ENCODE measurements around the gene FGF2. TPM values are rescaled to one million over a fixed set of nuclear protein-coding genes. Genes with fewer than 3 reads are reported as not detected.
A peak's percentile ranks its signal among the peaks of the same experiment; 100 is the strongest.
"Not testable (repeated sequence)": the region's sequence is repeated elsewhere in the genome, so short reads cannot be mapped to it uniquely, and the experiment has no call there.

The FGF2 gene
- total RNA-seq, 1 experiment from 2014 or later: 2.1 TPM

DNA sequence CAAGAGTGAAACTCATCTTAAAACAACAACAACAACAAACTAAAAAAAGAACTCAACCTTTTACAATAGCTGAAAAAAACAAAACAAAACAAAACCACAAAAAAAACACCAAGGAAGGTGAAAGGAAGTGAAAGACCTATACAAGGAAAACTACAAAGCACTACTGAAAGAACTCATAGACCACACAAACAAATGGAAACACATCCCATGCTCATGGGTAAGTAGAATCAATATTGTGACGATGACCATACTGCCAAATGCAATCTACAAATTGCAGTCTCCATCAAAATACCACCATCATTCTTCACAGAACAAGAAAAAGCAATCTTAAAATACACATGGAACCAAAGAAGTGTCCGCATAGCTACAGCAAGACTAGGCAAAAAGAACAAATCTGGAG lies 41.5 kb upstream of the FGF2 start:
- no peak overlapping the region for H2AFZ ChIP-seq
- ChIA-PET POLR2A (ENCODE audit: unreplicated experiment) (no interaction called here), CTCF (no interaction called here)
- H3K27ac ChIP-seq: no peak overlapping the region
- BruUV-seq (replicated peaks): no TSS peak
- H3K27me3 ChIP-seq (ENCODE audit: insufficient read depth, low read depth): no peaks in the 10 kb centered on the region
- H3K4me2 ChIP-seq: no peak overlapping the region
- no peak for TF ChIP-seq EZH2 (IDR thresholded peaks at IDR 0.05; ENCODE audit: low read depth)
- TF ChIP-seq, protein P1, sequence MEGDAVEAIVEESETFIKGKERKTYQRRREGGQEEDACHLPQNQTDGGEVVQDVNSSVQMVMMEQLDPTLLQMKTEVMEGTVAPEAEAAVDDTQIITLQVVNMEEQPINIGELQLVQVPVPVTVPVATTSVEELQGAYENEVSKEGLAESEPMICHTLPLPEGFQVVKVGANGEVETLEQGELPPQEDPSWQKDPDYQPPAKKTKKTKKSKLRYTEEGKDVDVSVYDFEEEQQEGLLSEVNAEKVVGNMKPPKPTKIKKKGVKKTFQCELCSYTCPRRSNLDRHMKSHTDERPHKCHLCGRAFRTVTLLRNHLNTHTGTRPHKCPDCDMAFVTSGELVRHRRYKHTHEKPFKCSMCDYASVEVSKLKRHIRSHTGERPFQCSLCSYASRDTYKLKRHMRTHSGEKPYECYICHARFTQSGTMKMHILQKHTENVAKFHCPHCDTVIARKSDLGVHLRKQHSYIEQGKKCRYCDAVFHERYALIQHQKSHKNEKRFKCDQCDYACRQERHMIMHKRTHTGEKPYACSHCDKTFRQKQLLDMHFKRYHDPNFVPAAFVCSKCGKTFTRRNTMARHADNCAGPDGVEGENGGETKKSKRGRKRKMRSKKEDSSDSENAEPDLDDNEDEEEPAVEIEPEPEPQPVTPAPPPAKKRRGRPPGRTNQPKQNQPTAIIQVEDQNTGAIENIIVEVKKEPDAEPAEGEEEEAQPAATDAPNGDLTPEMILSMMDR (conservative IDR thresholded peaks at IDR 0.05): no peak
- no peaks in the 10 kb centered on the region for H3K79me2 ChIP-seq (ENCODE audit: low read depth)
- no peaks in the 10 kb centered on the region for H4K20me1 ChIP-seq (ENCODE audit: insufficient read depth)
- H3F3A ChIP-seq (ENCODE audit: insufficient read depth, low read depth): peaks cover 19% of the 10 kb centered on the region
- H3K4me1 ChIP-seq (replicated peaks; ENCODE audit: insufficient read depth): peaks cover 47% of the 10 kb centered on the region
- intact Hi-C loops (cut with micrococcal nuclease; ENCODE audit: unreplicated experiment): no loop called here
- no peak overlapping the region for H3K4me3 ChIP-seq
- DNase-seq: no peak
- H3K9me3 ChIP-seq (ENCODE audit: insufficient read depth, low read depth): peaks cover 24% of the 10 kb centered on the region
- no peaks in the 10 kb centered on the region; the same call in 1 of the 2 replicates for H3K9me2 ChIP-seq (ENCODE audit: insufficient read depth)
- no peaks in the 10 kb centered on the region for H3K36me3 ChIP-seq (ENCODE audit: low read depth)

DNA sequence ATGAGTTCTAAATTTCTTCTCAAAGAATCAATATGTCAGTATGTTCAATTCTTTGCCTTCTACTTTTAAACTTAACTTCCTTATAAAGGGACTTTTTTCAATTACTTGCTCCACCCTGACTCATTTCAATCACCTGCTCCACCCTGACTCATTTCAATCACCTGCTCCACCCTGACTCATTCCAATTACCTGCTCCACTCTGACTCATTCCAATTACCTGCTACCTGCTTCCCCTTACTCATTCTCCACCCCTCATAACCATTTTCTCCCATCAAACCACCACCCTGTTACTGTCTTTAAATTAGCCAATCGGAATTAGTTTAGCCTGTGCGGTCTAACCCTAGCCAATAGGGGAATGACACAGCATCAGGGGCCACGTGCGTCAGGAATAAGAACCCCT lies 40.3 kb upstream of the FGF2 start:
- not testable (repeated sequence) for BruUV-seq (replicated peaks)

DNA sequence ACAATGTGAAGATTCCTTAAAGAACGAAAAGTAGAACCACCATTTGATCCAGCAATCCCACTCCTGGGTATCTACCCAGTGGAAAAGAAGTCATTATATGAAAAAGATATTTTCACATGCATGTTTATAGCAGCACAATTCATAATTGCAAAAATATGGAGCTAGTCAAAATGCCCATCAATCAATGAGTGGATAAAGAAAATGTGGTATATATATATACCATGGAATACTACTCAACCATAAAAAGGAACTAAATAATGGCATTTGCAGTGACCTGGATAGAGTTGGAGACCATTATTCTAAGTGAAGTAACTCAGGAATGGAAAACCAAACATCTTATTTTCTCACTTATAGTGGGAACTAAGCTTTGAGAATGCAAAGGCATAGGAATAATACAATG lies 39.7 kb upstream of the FGF2 start:
- Histone ChIP-seq H3F3A (ENCODE audit: insufficient read depth, low read depth) (peaks cover 19% of the 10 kb centered on the region), H3K9me3 (ENCODE audit: insufficient read depth, low read depth) (peaks cover 24% of the 10 kb centered on the region), H3K4me1 (replicated peaks; ENCODE audit: insufficient read depth) (peaks cover 47% of the 10 kb centered on the region), H3K4me3 (0 out of 2 replicates have a peak overlapping the region, but pooled peaks have one; percentile 3), H3K27ac (peak overlapping the region; percentile 46)
- H2AFZ ChIP-seq; H4K20me1 ChIP-seq (ENCODE audit: insufficient read depth); H3K79me2 ChIP-seq (ENCODE audit: low read depth); H3K4me2 ChIP-seq; intact Hi-C loops (cut with micrococcal nuclease; ENCODE audit: unreplicated experiment); DNase-seq; POLR2A ChIA-PET (ENCODE audit: unreplicated experiment); H3K9me2 ChIP-seq (ENCODE audit: insufficient read depth); CTCF ChIA-PET; H3K36me3 ChIP-seq (ENCODE audit: low read depth); H3K27me3 ChIP-seq (ENCODE audit: insufficient read depth, low read depth); BruUV-seq (replicated peaks): not testable (repeated sequence)

More for the DNA sequence above, 40.3 kb upstream of the FGF2 start:
- Histone ChIP-seq H3F3A (ENCODE audit: insufficient read depth, low read depth) (peaks cover 19% of the 10 kb centered on the region), H3K4me1 (replicated peaks; ENCODE audit: insufficient read depth) (peaks cover 47% of the 10 kb centered on the region), H3K9me3 (ENCODE audit: insufficient read depth, low read depth) (peaks cover 24% of the 10 kb centered on the region), H3K27ac (peak overlapping the region; percentile 46)
- H3K27me3 ChIP-seq (ENCODE audit: insufficient read depth, low read depth); POLR2A ChIA-PET (ENCODE audit: unreplicated experiment); H3K79me2 ChIP-seq (ENCODE audit: low read depth); H3K4me2 ChIP-seq; H3K4me3 ChIP-seq; CTCF ChIA-PET; intact Hi-C loops (cut with micrococcal nuclease; ENCODE audit: unreplicated experiment); H3K36me3 ChIP-seq (ENCODE audit: low read depth); H4K20me1 ChIP-seq (ENCODE audit: insufficient read depth); H2AFZ ChIP-seq; H3K9me2 ChIP-seq (ENCODE audit: insufficient read depth): not testable (repeated sequence)
- DNase-seq: peak in 1 of 2 experiments; percentile 74

DNA sequence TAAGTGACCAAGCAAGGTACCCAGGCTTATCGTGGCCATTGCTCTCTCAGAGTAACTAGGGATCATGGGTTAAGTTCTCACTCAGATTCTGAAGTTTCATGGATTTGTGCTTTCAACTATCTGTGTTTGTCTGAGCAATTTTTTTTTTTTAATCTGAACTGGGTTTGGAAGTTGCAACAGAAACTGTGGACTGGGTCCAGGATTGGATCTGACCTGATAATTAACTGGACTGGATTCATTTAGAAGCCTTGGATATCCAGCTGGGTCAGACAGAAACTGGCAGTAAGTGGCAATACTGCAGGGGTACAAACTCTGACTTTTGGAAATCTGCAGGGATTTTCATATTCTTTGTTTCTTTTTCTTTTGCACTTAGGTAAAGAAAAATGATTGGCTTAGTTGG lies 38.7 kb upstream of the FGF2 start:
- H2AFZ ChIP-seq: no peak overlapping the region
- ChIA-PET CTCF (no interaction called here), POLR2A (ENCODE audit: unreplicated experiment) (interaction anchor here (0.6 kb wide), 1 partner anchor 918 kb away, joined by 3 read pairs; the partner anchor contains the start of gene BBS7)
- no peak for DNase-seq
- H3K9me3 ChIP-seq (ENCODE audit: insufficient read depth, low read depth): peaks cover 24% of the 10 kb centered on the region
- H3K36me3 ChIP-seq (ENCODE audit: low read depth): no peaks in the 10 kb centered on the region
- H3K4me2 ChIP-seq: no peak overlapping the region
- H3K27ac ChIP-seq: no peak overlapping the region
- H3K4me1 ChIP-seq (replicated peaks; ENCODE audit: insufficient read depth): peaks cover 37% of the 10 kb centered on the region
- peaks cover 14% of the 10 kb centered on the region for H3F3A ChIP-seq (ENCODE audit: insufficient read depth, low read depth)
- no TSS peak for BruUV-seq (replicated peaks)
- TF ChIP-seq, protein P1 (conservative IDR thresholded peaks at IDR 0.05): no peak
- no peak for TF ChIP-seq EZH2 (IDR thresholded peaks at IDR 0.05; ENCODE audit: low read depth)
- no peaks in the 10 kb centered on the region for H4K20me1 ChIP-seq (ENCODE audit: insufficient read depth)
- no peaks in the 10 kb centered on the region for H3K9me2 ChIP-seq (ENCODE audit: insufficient read depth)
- intact Hi-C loops (cut with micrococcal nuclease; ENCODE audit: unreplicated experiment): no loop called here
- no peaks in the 10 kb centered on the region for H3K79me2 ChIP-seq (ENCODE audit: low read depth)
- H3K4me3 ChIP-seq: no peak overlapping the region
- H3K27me3 ChIP-seq (ENCODE audit: insufficient read depth, low read depth): no peaks in the 10 kb centered on the region

All from PC-9 (cell line).